Glomerular endothelial cell (primary cell): ENCODE measurements around the gene NGEF. TPM values are rescaled to one million over a fixed set of nuclear protein-coding genes. Genes with fewer than 3 reads are reported as not detected.

ENCODE experiments used
- DNase-seq: peaks from one replicate; pipeline ENCODE4 v3.0.0-alpha.2; 2011; ENCODE audit warnings: low read depth, low spot score; ENCODE audit errors: extremely low read depth
- total RNA-seq: library from RNA; depleted of rRNA; stranded (reverse); fragments of >200 nt; gene quantifications from 2 replicates; pipeline ENCODE4 v1.2.3, GENCODE V29; 2015

Gene NGEF
- total RNA-seq, 1 donor from 2014 or later: 0.47 TPM

GRCh38 chr2:232976176-232976575 is 36.9 kb downstream of the NGEF start:
- no peak for DNase-seq

- DNase-seq: no peak
Observed at GRCh38 chr2:232974396-232974795, 38.7 kb downstream of the NGEF start.

GRCh38 chr2:232973796-232974195 is 39.3 kb downstream of the NGEF start:
- DNase-seq: no peak

GRCh38 chr2:232973011-232973735 is 39.9 kb downstream of the NGEF start:
- no peak for DNase-seq

GRCh38 chr2:232971744-232972143 is 41.3 kb downstream of the NGEF start:
- no peak for DNase-seq

- no peak for DNase-seq
Observed at GRCh38 chr2:232970051-232970450, 43.0 kb downstream of the NGEF start.

- DNase-seq: no peak
Observed at GRCh38 chr2:232967474-232967873, 45.6 kb downstream of the NGEF start.

- DNase-seq: no peak
Observed at GRCh38 chr2:232966122-232966521, 46.9 kb downstream of the NGEF start.

- DNase-seq: no peak
Observed at GRCh38 chr2:232963913-232964312, 49.1 kb downstream of the NGEF start.

- DNase-seq: no peak
Observed at GRCh38 chr2:232960862-232961261, 52.2 kb downstream of the NGEF start.

- no peak for DNase-seq
Observed at GRCh38 chr2:232959139-232959538, 53.9 kb downstream of the NGEF start.

GRCh38 chr2:232957657-232958090 is 55.4 kb downstream of the NGEF start:
- no peak for DNase-seq

GRCh38 chr2:232955856-232956255 is 57.2 kb downstream of the NGEF start:
- no peak for DNase-seq

GRCh38 chr2:232954691-232955090 is 58.4 kb downstream of the NGEF start:
- DNase-seq: no peak

- no peak for DNase-seq
Observed at GRCh38 chr2:232951891-232952290, 61.2 kb downstream of the NGEF start.

GRCh38 chr2:232951181-232951580 is 61.9 kb downstream of the NGEF start:
- no peak for DNase-seq

GRCh38 chr2:232950751-232951150 is 62.3 kb downstream of the NGEF start:
- no peak for DNase-seq

- no peak for DNase-seq
Observed at GRCh38 chr2:232949016-232949415, 64.0 kb downstream of the NGEF start.

- DNase-seq: no peak
Observed at GRCh38 chr2:232942831-232943230, 70.2 kb downstream of the NGEF start.

GRCh38 chr2:232941912-232942594 is 71.0 kb downstream of the NGEF start:
- DNase-seq: no peak

GRCh38 chr2:232941400-232941799 is 71.7 kb downstream of the NGEF start:
- no peak for DNase-seq

- no peak for DNase-seq
Observed at GRCh38 chr2:232940724-232941123, 72.3 kb downstream of the NGEF start.
